ENCODE results near the gene RPL15. TPM values are rescaled to one million over a fixed set of nuclear protein-coding genes. Genes with fewer than 3 reads are reported as not detected.

RPL15 gene
- total and polyA plus RNA-seq, 10 of the 15 experiments (the other 5 are each of a cell fraction or from before 2014, with no cell fraction given), result 2,885 to 10,761 (median 4,017) TPM

DNA sequence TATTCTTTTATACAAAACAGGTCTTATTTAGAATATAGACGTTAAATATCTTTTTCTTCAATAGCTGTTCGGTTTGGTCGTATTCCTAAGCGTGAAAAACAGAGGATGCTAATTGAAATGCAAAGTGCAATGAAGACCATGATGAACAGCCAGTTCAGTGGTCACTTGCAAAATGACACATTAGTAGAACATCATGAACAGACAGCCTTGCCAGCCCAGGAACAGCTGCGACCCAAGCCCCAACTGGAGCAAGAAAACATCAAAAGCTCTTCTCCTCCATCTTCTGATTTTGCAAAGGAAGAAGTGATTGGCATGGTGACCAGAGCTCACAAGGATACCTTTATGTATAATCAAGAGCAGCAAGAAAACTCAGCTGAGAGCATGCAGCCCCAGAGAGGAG lies 45.0 kb downstream of the RPL15 start:
- ChIA-PET SMC1A (ENCODE audit: uncharacterized antibody, unreplicated experiment) (interaction anchor here (1.2 to 2.9 kb wide), 2 partner anchors 11 to 36 kb away, joined by 4 to 14 read pairs; no protein-coding TSS in a partner anchor), RAD21 (ENCODE audit: unreplicated experiment) (interaction anchor here (0.8 kb wide), 1 partner anchor 27 kb away, joined by 3 read pairs; no protein-coding TSS in a partner anchor), CTCF (interaction anchor here (1.1 kb wide), 1 partner anchor 11 kb away, joined by 4 read pairs; no protein-coding TSS in a partner anchor), POLR2A (interaction anchor here (0.6 to 0.7 kb wide), 2 partner anchors 44 to 1023 kb away, joined by 3 to 4 read pairs; no protein-coding TSS in a partner anchor)
- Histone ChIP-seq H3K4me1 (ENCODE audit: control insufficient read depth, insufficient read depth, low read length) (no peaks in the 10 kb centered on the region), H3K27me3 (replicated peaks in 1 of 2; ENCODE audit: control insufficient read depth in 2 of 2, insufficient read depth in 2 of 2, low read length in 1 of 2) (no peaks in the 10 kb centered on the region), H3K27ac (ENCODE audit: control insufficient read depth, insufficient read depth) (no peak overlapping the region), H3K9me3 (replicated peaks; ENCODE audit: control insufficient read depth, insufficient read depth, low read length) (no peaks in the 10 kb centered on the region), H3K4me2 (ENCODE audit: control insufficient read depth, insufficient read depth) (no peak overlapping the region), H3K4me3 (no peak overlapping the region), H3K36me3 (ENCODE audit: control insufficient read depth in 2 of 2, insufficient read depth in 2 of 2, low read length in 1 of 2) (peaks cover 0 to 9% of the 10 kb centered on the region in 2 experiments; a peak in 1 of 4 replicates), H4K20me1 (ENCODE audit: control insufficient read depth, insufficient read depth) (no peaks in the 10 kb centered on the region), H3K9ac (ENCODE audit: control insufficient read depth, insufficient read depth, low read length) (no peak overlapping the region), H3K79me2 (ENCODE audit: control insufficient read depth, insufficient read depth, low read length) (no peaks in the 10 kb centered on the region), H2AFZ (ENCODE audit: control insufficient read depth, low read depth, low read length) (no peak overlapping the region)
- intact Hi-C loops (cut with micrococcal nuclease; ENCODE audit: unreplicated experiment), result no loop called here
- ATAC-seq, result no peak
- TF ChIP-seq STAT3 (IDR thresholded peaks at IDR 0.05; ENCODE audit: low read depth, low read length) (no peak), PBX3 (IDR thresholded peaks at IDR 0.05; ENCODE audit: insufficient replicate concordance, low read depth, low read length) (no peak), JUNB (IDR thresholded peaks at IDR 0.05) (no peak), RB1 (IDR thresholded peaks at IDR 0.05; ENCODE audit: borderline replicate concordance) (no peak), FOS (IDR thresholded peaks at IDR 0.05; ENCODE audit: borderline replicate concordance, extremely low read depth, insufficient read length) (no peak), ZZZ3 (IDR thresholded peaks at IDR 0.05; ENCODE audit: control insufficient read depth, insufficient read length, low read depth) (no peak), NFYB (IDR thresholded peaks at IDR 0.05; ENCODE audit: insufficient read depth, low read depth, low read length) (no peak), SUPT20H (IDR thresholded peaks at IDR 0.05; ENCODE audit: borderline replicate concordance, control insufficient read depth, low read depth, low read length) (no peak), NR2F1 (conservative IDR thresholded peaks at IDR 0.05) (no peak), IKZF1 (conservative IDR thresholded peaks at IDR 0.05) (no peak), ATF3 (IDR thresholded peaks at IDR 0.05; ENCODE audit: borderline replicate concordance, extremely low read depth, low read depth, low read length) (no peak), USF2 (IDR thresholded peaks at IDR 0.05; ENCODE audit: borderline replicate concordance, low read depth, low read length) (no peak), SREBF2 (IDR thresholded peaks at IDR 0.05; ENCODE audit: low read length) (no peak), KAT2A (conservative IDR thresholded peaks at IDR 0.05; ENCODE audit: control insufficient read depth, low read depth, low read length) (no peak), RCOR1 (conservative IDR thresholded peaks at IDR 0.05; ENCODE audit: low read depth, low read length) (no peak)
- TF ChIP-seq, protein P1, sequence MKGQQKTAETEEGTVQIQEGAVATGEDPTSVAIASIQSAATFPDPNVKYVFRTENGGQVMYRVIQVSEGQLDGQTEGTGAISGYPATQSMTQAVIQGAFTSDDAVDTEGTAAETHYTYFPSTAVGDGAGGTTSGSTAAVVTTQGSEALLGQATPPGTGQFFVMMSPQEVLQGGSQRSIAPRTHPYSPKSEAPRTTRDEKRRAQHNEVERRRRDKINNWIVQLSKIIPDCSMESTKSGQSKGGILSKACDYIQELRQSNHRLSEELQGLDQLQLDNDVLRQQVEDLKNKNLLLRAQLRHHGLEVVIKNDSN (IDR thresholded peaks at IDR 0.05; ENCODE audit: borderline replicate concordance, extremely low read length, insufficient read depth, low read depth, low read length), result no peak
- TF ChIP-seq, protein P2, sequence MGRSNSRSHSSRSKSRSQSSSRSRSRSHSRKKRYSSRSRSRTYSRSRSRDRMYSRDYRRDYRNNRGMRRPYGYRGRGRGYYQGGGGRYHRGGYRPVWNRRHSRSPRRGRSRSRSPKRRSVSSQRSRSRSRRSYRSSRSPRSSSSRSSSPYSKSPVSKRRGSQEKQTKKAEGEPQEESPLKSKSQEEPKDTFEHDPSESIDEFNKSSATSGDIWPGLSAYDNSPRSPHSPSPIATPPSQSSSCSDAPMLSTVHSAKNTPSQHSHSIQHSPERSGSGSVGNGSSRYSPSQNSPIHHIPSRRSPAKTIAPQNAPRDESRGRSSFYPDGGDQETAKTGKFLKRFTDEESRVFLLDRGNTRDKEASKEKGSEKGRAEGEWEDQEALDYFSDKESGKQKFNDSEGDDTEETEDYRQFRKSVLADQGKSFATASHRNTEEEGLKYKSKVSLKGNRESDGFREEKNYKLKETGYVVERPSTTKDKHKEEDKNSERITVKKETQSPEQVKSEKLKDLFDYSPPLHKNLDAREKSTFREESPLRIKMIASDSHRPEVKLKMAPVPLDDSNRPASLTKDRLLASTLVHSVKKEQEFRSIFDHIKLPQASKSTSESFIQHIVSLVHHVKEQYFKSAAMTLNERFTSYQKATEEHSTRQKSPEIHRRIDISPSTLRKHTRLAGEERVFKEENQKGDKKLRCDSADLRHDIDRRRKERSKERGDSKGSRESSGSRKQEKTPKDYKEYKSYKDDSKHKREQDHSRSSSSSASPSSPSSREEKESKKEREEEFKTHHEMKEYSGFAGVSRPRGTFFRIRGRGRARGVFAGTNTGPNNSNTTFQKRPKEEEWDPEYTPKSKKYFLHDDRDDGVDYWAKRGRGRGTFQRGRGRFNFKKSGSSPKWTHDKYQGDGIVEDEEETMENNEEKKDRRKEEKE (IDR thresholded peaks at IDR 0.05), result no peak
- FAIRE-seq, result no peak
- BruUV-seq (replicated peaks), result no TSS peak
- 88% methylated on average over 5 of the region's 5 CpGs for WGBS (ENCODE audit: insufficient coverage, insufficient replicate concordance, low lambda C conversion rate, missing lambda C conversion rate)
- in situ Hi-C loops (cut with MboI), result no loop called here
- DNase-seq (ENCODE audit: low read depth, low spot score), result no peak
